22Rv1 (cell line): ENCODE data around the gene PCNX4.

Experiments used
- CTCF ChIP-seq: fragments of 450-650 bp; IDR thresholded peaks from 2 replicates; pipeline ENCODE4 v1.5.1; 2017; ENCODE audit warnings: mild to moderate bottlenecking
- ZFX ChIP-seq: fragments of 450-650 bp; IDR thresholded peaks from 2 replicates; pipeline ENCODE4 v1.6.1; 2017; ENCODE audit warnings: antibody characterized with exemption, borderline replicate concordance

DNA sequence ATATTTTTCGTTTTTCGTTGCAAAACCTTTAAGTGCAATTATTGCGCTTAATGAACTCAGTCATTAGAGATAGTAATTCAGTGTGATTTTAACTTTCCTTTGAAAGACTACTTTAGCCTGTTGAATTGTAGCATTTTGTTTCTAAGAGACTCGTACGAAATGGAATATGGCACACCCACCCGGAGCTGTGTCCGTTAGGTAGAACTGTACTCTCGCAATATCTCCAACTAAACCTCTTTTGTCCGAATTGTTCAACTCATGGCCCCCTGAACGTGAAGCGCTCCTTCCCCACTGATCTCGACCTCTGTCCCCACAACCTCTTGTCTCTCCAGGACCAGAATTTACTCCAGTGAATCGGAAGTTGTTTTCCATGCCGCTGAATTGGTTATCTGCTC, 800 bp downstream of the PCNX4 start:
- TF ChIP-seq CTCF, result no peak
- no peak for TF ChIP-seq ZFX
